GM23338 (cell line): ENCODE data around the gene CFAP57. TPM values are rescaled to one million over a fixed set of nuclear protein-coding genes. Genes with fewer than 3 reads are reported as not detected.

Experiments used
- ATAC-seq: fragments of 200-7000 bp; cut with Tn5 transposase; 3 replicates; pipeline ENCODE4 v1.9.1; 2020
- DNase-seq: peaks from one replicate; pipeline ENCODE4 v3.0.0-alpha.2; 2015; ENCODE audit warnings: low spot score
- H2AFZ ChIP-seq: fragments of 200-600 bp; sonication (generic); 2 replicates; pipeline ENCODE4 v1.8.0; 2016; ENCODE audit warnings: antibody characterized with exemption, mild to moderate bottlenecking, moderate library complexity
- H3F3A ChIP-seq: fragments of 200-600 bp; sonication (generic); replicated peaks from 2 replicates; pipeline ENCODE4 v1.8.0; 2017; ENCODE audit warnings: antibody characterized with exemption, mixed run types, low read depth
- H3K27ac ChIP-seq: fragments of 200-600 bp; sonication (generic); 2 replicates; pipeline ENCODE4 v1.6.1; 2016; ENCODE audit warnings: low read depth
- H3K27me3 ChIP-seq: fragments of 200-600 bp; sonication (generic); 2 replicates; pipeline ENCODE4 v1.8.0; 2016; ENCODE audit warnings: mild to moderate bottlenecking, mixed run types, moderate library complexity; ENCODE audit not compliant: insufficient read depth
- H3K36me3 ChIP-seq: fragments of 200-600 bp; sonication (generic); 2 replicates; pipeline ENCODE4 v1.8.0; 2016; ENCODE audit warnings: mild to moderate bottlenecking; ENCODE audit not compliant: insufficient read depth
- H3K4me1 ChIP-seq: fragments of 200-600 bp; sonication (generic); 2 replicates; pipeline ENCODE4 v1.8.0; 2016; ENCODE audit warnings: mild to moderate bottlenecking, moderate library complexity; ENCODE audit not compliant: insufficient read depth
- H3K4me2 ChIP-seq: fragments of 200-600 bp; sonication (generic); 2 replicates; pipeline ENCODE4 v1.7.1; 2017; ENCODE audit warnings: mixed run types
- H3K4me3 ChIP-seq: fragments of 200-600 bp; sonication (generic); 2 replicates; pipeline ENCODE4 v1.6.1; 2016; ENCODE audit warnings: mixed run types
- H3K79me2 ChIP-seq: fragments of 200-600 bp; sonication (generic); replicated peaks from 2 replicates; pipeline ENCODE4 v1.8.0; 2017; ENCODE audit warnings: mild to moderate bottlenecking; ENCODE audit not compliant: insufficient read depth
- H3K9me2 ChIP-seq: fragments of 200-600 bp; sonication (generic); 2 replicates; pipeline ENCODE4 v1.8.0; 2017; ENCODE audit not compliant: insufficient read depth
- H4K20me1 ChIP-seq: fragments of 200-600 bp; sonication (generic); replicated peaks from 2 replicates; pipeline ENCODE4 v1.8.0; 2017; ENCODE audit warnings: mild to moderate bottlenecking; ENCODE audit not compliant: insufficient read depth
- H3K27ac Mint-ChIP-seq: 2 replicates; pipeline ENCODE4 v1.8.0; 2020; ENCODE audit warnings: inconsistent platforms, mild to moderate bottlenecking, moderate library complexity, mixed read lengths
- H3K27me3 Mint-ChIP-seq: 3 replicates; pipeline ENCODE4 v1.8.0; 2022; ENCODE audit warnings: low read depth, mild to moderate bottlenecking, moderate library complexity, mixed read lengths, inconsistent platforms; ENCODE audit not compliant: insufficient read depth, poor library complexity
- H3K36me3 Mint-ChIP-seq: 3 replicates; pipeline ENCODE4 v1.8.0; 2021; ENCODE audit warnings: low read depth, mild to moderate bottlenecking, inconsistent platforms, moderate library complexity, mixed read lengths
- H3K4me1 Mint-ChIP-seq: 3 replicates; pipeline ENCODE4 v1.8.0; 2020; ENCODE audit warnings: mild to moderate bottlenecking, inconsistent platforms, mixed read lengths
- H3K4me3 Mint-ChIP-seq: 3 replicates; pipeline ENCODE4 v1.8.0; 2021; ENCODE audit warnings: moderate library complexity, mild to moderate bottlenecking, inconsistent platforms, mixed read lengths
- H3K9me3 Mint-ChIP-seq: 3 replicates; pipeline ENCODE4 v1.8.0; 2020; ENCODE audit warnings: moderate library complexity, mild to moderate bottlenecking, inconsistent platforms, mixed read lengths
- CREB1 ChIP-seq: fragments of 250-450 bp; sonication (Bioruptor Pico); IDR thresholded peaks from 2 replicates; pipeline ENCODE4 v1.5.0; 2020; ENCODE audit warnings: low read depth, mild to moderate bottlenecking, moderate library complexity
- EZH2 ChIP-seq: fragments of 200-600 bp; sonication (generic); IDR thresholded peaks from one replicate; pipeline ENCODE4 v1.8.0; 2017; ENCODE audit warnings: antibody characterized with exemption, mild to moderate bottlenecking, low read depth; ENCODE audit not compliant: unreplicated experiment
- NANOG ChIP-seq: IDR thresholded peaks from 2 replicates; pipeline ENCODE4 v1.6.1; 2016; ENCODE audit warnings: antibody characterized with exemption, borderline replicate concordance
- POLR2AphosphoS5 ChIP-seq: IDR thresholded peaks from 2 replicates; pipeline ENCODE4 v1.6.1; 2016; ENCODE audit warnings: antibody characterized with exemption, low read depth
- STAT1 ChIP-seq: IDR thresholded peaks from one replicate; pipeline ENCODE4 v1.6.1; 2016; ENCODE audit warnings: antibody characterized with exemption; ENCODE audit not compliant: unreplicated experiment
- ZNF114 ChIP-seq: fragments of 250-450 bp; sonication (Bioruptor Pico); IDR thresholded peaks from 2 replicates; pipeline ENCODE4 v1.5.0; 2020; ENCODE audit warnings: mild to moderate bottlenecking, moderate library complexity
- ZNF331 ChIP-seq: fragments of 250-450 bp; sonication (Bioruptor Pico); IDR thresholded peaks from 2 replicates; pipeline ENCODE4 v1.5.0; 2020; ENCODE audit warnings: low read depth, mild to moderate bottlenecking, moderate library complexity
- long read RNA-seq: library from polyadenylated mRNA; unstranded; transcript quantifications from one replicate; pipeline ENCODE4 v2.0.0, GENCODE V29; 2020; ENCODE audit not compliant: unreplicated experiment
- polyA plus RNA-seq: library from polyadenylated mRNA; unstranded; fragments of >200 nt; fragmentation: Nextera tagmentation; extraction: Ambion mirVana; gene quantifications from 2 replicates; pipeline ENCODE4 v1.2.1, GENCODE V29; 2016
- total RNA-seq: library from RNA; depleted of rRNA; stranded (reverse); fragments of >200 nt; shearing (Covaris generic); gene quantifications from 2 replicates; pipeline ENCODE4 v1.2.3, GENCODE V29; 2014; rRNA removed
- TF ChIP-seq, protein P1 (sequence below): IDR thresholded peaks from 2 replicates; pipeline ENCODE4 v1.6.1; 2016; ENCODE audit warnings: antibody characterized with exemption
- TF ChIP-seq, protein P2 (sequence below): IDR thresholded peaks from one replicate; pipeline ENCODE4 v1.6.1; 2018; ENCODE audit warnings: antibody characterized with exemption; ENCODE audit not compliant: unreplicated experiment
- TF ChIP-seq, protein P3 (sequence below): fragments of 250-450 bp; sonication (Bioruptor Pico); IDR thresholded peaks from 2 replicates; pipeline ENCODE4 v1.5.0; 2020; ENCODE audit warnings: mild to moderate bottlenecking, moderate library complexity

CFAP57 gene
- total RNA-seq (0.38 and 1.6 TPM in 2 replicates), polyA plus RNA-seq (0.37 and 0.45 TPM in 2 replicates)
- long read RNA-seq = 0 reads

DNA sequence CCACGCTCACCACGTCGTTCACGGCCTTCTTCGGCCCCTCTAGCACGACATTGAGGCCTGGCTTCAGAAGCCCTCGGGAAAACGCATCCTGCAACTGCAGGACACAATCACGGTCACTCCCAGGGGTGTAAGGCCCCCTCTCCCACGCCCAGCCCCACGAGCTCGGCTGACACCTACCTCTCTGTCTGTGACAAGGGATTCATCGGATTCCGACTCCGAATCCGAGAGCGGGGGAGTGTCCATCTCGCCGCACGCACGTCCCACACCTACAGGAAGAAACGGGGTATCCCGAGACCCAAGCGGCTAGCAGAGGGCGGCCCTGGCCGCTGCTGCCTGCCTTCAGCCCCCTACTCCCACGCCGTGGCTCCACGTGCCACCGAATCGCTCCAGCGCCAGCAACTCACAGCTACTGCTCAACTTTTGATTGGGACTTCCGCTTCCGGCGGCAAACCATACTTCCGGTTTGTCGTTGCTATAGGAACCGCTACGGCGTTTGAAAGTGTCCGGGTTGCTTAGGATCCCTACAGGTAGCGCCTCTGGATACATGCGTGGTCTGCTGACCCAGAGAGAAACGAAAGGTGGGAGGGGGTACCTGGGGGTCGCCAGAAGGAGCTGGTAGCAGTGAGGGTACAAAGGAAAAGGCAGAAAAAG, at the start of gene CFAP57, which contains the start of gene EBNA1BP2:
TSS of gene CFAP57 (plus strand) at position 455 of the 651 bp plus-strand sequence. CDS start 424 bp downstream, outside the sequence.
TSS of gene EBNA1BP2 (minus strand) at position 415 of the 651 bp plus-strand sequence. CDS start at position 243, 172 bp downstream.
- DNase-seq = peak; percentile 95

More for the DNA sequence above, at the start of gene CFAP57, which contains the start of gene EBNA1BP2:
- TF ChIP-seq, protein P1, sequence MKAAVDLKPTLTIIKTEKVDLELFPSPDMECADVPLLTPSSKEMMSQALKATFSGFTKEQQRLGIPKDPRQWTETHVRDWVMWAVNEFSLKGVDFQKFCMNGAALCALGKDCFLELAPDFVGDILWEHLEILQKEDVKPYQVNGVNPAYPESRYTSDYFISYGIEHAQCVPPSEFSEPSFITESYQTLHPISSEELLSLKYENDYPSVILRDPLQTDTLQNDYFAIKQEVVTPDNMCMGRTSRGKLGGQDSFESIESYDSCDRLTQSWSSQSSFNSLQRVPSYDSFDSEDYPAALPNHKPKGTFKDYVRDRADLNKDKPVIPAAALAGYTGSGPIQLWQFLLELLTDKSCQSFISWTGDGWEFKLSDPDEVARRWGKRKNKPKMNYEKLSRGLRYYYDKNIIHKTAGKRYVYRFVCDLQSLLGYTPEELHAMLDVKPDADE = 0 out of 2 replicates have a peak, but pooled peaks have one; percentile 55
- TF ChIP-seq POLR2AphosphoS5 = peak; percentile 83
- no peak for TF ChIP-seq NANOG
- TF ChIP-seq EZH2 = no peak
- TF ChIP-seq, protein P2, sequence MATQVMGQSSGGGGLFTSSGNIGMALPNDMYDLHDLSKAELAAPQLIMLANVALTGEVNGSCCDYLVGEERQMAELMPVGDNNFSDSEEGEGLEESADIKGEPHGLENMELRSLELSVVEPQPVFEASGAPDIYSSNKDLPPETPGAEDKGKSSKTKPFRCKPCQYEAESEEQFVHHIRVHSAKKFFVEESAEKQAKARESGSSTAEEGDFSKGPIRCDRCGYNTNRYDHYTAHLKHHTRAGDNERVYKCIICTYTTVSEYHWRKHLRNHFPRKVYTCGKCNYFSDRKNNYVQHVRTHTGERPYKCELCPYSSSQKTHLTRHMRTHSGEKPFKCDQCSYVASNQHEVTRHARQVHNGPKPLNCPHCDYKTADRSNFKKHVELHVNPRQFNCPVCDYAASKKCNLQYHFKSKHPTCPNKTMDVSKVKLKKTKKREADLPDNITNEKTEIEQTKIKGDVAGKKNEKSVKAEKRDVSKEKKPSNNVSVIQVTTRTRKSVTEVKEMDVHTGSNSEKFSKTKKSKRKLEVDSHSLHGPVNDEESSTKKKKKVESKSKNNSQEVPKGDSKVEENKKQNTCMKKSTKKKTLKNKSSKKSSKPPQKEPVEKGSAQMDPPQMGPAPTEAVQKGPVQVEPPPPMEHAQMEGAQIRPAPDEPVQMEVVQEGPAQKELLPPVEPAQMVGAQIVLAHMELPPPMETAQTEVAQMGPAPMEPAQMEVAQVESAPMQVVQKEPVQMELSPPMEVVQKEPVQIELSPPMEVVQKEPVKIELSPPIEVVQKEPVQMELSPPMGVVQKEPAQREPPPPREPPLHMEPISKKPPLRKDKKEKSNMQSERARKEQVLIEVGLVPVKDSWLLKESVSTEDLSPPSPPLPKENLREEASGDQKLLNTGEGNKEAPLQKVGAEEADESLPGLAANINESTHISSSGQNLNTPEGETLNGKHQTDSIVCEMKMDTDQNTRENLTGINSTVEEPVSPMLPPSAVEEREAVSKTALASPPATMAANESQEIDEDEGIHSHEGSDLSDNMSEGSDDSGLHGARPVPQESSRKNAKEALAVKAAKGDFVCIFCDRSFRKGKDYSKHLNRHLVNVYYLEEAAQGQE = no peak
- TF ChIP-seq, protein P3, sequence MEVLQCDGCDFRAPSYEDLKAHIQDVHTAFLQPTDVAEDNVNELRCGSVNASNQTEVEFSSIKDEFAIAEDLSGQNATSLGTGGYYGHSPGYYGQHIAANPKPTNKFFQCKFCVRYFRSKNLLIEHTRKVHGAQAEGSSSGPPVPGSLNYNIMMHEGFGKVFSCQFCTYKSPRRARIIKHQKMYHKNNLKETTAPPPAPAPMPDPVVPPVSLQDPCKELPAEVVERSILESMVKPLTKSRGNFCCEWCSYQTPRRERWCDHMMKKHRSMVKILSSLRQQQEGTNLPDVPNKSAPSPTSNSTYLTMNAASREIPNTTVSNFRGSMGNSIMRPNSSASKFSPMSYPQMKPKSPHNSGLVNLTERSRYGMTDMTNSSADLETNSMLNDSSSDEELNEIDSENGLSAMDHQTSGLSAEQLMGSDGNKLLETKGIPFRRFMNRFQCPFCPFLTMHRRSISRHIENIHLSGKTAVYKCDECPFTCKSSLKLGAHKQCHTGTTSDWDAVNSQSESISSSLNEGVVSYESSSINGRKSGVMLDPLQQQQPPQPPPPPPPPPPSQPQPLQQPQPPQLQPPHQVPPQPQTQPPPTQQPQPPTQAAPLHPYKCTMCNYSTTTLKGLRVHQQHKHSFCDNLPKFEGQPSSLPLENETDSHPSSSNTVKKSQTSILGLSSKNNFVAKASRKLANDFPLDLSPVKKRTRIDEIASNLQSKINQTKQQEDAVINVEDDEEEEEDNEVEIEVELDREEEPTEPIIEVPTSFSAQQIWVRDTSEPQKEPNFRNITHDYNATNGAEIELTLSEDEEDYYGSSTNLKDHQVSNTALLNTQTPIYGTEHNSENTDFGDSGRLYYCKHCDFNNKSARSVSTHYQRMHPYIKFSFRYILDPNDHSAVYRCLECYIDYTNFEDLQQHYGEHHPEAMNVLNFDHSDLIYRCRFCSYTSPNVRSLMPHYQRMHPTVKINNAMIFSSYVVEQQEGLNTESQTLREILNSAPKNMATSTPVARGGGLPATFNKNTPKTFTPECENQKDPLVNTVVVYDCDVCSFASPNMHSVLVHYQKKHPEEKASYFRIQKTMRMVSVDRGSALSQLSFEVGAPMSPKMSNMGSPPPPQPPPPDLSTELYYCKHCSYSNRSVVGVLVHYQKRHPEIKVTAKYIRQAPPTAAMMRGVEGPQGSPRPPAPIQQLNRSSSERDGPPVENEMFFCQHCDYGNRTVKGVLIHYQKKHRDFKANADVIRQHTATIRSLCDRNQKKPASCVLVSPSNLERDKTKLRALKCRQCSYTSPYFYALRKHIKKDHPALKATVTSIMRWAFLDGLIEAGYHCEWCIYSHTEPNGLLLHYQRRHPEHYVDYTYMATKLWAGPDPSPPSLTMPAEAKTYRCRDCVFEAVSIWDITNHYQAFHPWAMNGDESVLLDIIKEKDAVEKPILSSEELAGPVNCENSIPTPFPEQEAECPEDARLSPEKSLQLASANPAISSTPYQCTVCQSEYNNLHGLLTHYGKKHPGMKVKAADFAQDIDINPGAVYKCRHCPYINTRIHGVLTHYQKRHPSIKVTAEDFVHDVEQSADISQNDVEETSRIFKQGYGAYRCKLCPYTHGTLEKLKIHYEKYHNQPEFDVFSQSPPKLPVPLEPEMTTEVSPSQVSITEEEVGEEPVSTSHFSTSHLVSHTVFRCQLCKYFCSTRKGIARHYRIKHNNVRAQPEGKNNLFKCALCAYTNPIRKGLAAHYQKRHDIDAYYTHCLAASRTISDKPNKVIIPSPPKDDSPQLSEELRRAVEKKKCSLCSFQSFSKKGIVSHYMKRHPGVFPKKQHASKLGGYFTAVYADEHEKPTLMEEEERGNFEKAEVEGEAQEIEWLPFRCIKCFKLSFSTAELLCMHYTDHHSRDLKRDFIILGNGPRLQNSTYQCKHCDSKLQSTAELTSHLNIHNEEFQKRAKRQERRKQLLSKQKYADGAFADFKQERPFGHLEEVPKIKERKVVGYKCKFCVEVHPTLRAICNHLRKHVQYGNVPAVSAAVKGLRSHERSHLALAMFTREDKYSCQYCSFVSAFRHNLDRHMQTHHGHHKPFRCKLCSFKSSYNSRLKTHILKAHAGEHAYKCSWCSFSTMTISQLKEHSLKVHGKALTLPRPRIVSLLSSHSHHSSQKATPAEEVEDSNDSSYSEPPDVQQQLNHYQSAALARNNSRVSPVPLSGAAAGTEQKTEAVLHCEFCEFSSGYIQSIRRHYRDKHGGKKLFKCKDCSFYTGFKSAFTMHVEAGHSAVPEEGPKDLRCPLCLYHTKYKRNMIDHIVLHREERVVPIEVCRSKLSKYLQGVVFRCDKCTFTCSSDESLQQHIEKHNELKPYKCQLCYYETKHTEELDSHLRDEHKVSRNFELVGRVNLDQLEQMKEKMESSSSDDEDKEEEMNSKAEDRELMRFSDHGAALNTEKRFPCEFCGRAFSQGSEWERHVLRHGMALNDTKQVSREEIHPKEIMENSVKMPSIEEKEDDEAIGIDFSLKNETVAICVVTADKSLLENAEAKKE (CRISPR knock-in tag) = no peak
- TF ChIP-seq CREB1 (CRISPR knock-in tag) = no peak
- no peak for TF ChIP-seq ZNF114 (CRISPR knock-in tag)
- no peak for TF ChIP-seq ZNF331 (CRISPR knock-in tag)
- no peak for TF ChIP-seq STAT1
- peaks cover 39% of the 10 kb centered on the region for H3K36me3 Mint-ChIP-seq
- peaks cover 12% of the 10 kb centered on the region for H3K4me1 Mint-ChIP-seq
- peaks cover 12% of the 10 kb centered on the region; the same call in 1 of the 2 replicates for H3K27me3 ChIP-seq
- H3K27ac Mint-ChIP-seq = peak within 1 kb of the TSS; percentile 49; the same call in 1 of the 2 replicates
- H3K36me3 ChIP-seq = peaks cover 30% of the 10 kb centered on the region
- peak within 1 kb of the TSS; percentile 96 for H3K4me3 Mint-ChIP-seq
- peaks cover 2% of the 10 kb centered on the region; the same call in 1 of the 2 replicates for H4K20me1 ChIP-seq
- no peaks in the 10 kb centered on the region; the same call in 1 of the 3 replicates for H3K9me3 Mint-ChIP-seq
- H3K27ac ChIP-seq = no peak within 1 kb of the TSS
- peaks cover 2% of the 10 kb centered on the region for H3K27me3 Mint-ChIP-seq
- H3K4me2 ChIP-seq = peak within 1 kb of the TSS; percentile 96
- H3F3A ChIP-seq = no peaks in the 10 kb centered on the region; the same call in 1 of the 2 replicates
- peak within 1 kb of the TSS; percentile 97 for H3K4me3 ChIP-seq
- H3K4me1 ChIP-seq = peaks cover 17% of the 10 kb centered on the region
- H3K79me2 ChIP-seq = peaks cover 41% of the 10 kb centered on the region
- peak; percentile 87 for ATAC-seq
- peak within 1 kb of the TSS; percentile 96 for H2AFZ ChIP-seq
- H3K9me2 ChIP-seq = no peaks in the 10 kb centered on the region
